ENCODE results near the gene CALML4.
"Not testable (repeated sequence)": the region's sequence is repeated elsewhere in the genome, so short reads cannot be mapped to it uniquely, and the experiment has no call there.

CALML4 gene

DNA sequence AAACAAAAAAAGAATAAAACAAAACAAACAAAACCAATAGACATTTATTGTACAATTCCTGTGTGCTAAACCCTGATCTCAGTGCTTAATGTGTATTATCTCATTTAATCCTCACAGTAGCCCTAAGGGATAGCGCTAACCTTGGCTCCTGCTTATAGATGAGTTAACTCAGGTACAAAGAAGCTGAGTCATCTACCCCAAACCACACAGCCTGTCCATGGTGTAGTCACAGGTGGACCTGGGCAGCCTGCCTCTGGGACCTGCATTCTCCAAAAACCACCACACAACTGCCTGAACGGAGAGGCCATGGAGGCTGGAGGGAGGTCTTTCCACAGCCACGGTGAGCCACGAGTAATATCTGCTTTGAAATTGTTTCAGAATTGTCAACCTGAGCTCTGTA is 29.9 kb upstream of the CALML4 start:
- Histone ChIP-seq H3K4me1 (ENCODE audit: insufficient read depth, insufficient read length) (peaks cover 5% of the 10 kb centered on the region), H3K36me3 (ENCODE audit: insufficient read depth, insufficient read length, low read length) (no peaks in the 10 kb centered on the region), H3K9me3 (ENCODE audit: insufficient read depth, low read length) (no peaks in the 10 kb centered on the region), H3K9ac (ENCODE audit: insufficient read length, low read depth) (no peak overlapping the region), H3K4me3 (ENCODE audit: insufficient read length, low read depth) (no peak overlapping the region), H3K27me3 (ENCODE audit: insufficient read depth, insufficient read length) (no peaks in the 10 kb centered on the region)
- TF ChIP-seq YY1 (IDR thresholded peaks at IDR 0.05; ENCODE audit: insufficient read depth, insufficient read length) = no peak
- no peak for TF ChIP-seq ZNF274 (IDR thresholded peaks at IDR 0.05; ENCODE audit: low read depth, low read length)
- no peak for TF ChIP-seq SUZ12 (IDR thresholded peaks at IDR 0.05; ENCODE audit: extremely low read depth, insufficient read depth, insufficient read length)
- DNase-seq (ENCODE audit: low read depth, low spot score) = no peak

DNA sequence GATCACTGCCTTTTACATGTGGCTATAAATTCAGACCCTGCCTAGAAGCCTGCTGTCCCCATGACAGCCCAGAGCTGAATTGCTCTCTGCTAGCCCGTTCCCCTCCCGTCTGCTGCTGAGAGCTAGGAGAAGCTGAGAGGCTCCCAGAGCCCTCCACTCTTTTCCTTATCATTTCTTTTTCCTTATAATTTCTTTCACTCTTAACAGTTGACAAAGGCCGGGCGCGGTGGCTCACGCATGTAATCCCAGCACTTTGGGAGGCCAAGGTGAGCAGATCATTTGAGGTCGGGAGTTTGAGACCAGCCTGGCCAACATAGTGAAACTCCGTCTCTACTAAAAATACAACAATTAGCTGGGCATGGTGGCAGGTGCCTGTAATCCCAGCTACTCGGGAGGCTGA is 29.4 kb upstream of the CALML4 start:
- not testable (repeated sequence) for H3K4me1 ChIP-seq (ENCODE audit: insufficient read depth, insufficient read length); H3K9me3 ChIP-seq (ENCODE audit: insufficient read depth, low read length); H3K27me3 ChIP-seq (ENCODE audit: insufficient read depth, insufficient read length); DNase-seq (ENCODE audit: low read depth, low spot score); H3K9ac ChIP-seq (ENCODE audit: insufficient read length, low read depth); H3K36me3 ChIP-seq (ENCODE audit: insufficient read depth, insufficient read length, low read length); H3K4me3 ChIP-seq (ENCODE audit: insufficient read length, low read depth)

DNA sequence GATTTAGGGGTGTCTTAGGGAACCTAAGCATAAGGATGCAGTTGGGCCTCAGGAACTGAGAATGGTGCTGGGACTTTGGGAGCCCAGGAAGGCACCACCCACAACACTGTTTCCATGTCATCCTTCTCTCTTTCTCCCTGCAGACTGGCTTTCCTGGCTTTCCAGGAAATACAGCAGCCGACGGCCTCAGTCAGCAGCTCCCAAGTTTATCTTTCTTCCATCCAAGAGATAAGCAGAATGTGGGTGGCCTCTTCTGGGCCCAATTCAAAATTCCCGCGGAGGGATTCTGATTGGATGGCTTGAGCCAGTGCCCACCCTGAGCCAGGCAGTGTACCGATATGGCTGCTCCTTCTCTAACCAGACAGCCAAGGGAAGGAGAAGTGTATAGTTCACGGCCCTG is 28.9 kb upstream of the CALML4 start:
- no peaks in the 10 kb centered on the region for H3K27me3 ChIP-seq (ENCODE audit: insufficient read depth, insufficient read length)
- no peak for TF ChIP-seq SUZ12 (IDR thresholded peaks at IDR 0.05; ENCODE audit: extremely low read depth, insufficient read depth, insufficient read length)
- no peak for TF ChIP-seq ZNF274 (IDR thresholded peaks at IDR 0.05; ENCODE audit: low read depth, low read length)
- no peak for TF ChIP-seq YY1 (IDR thresholded peaks at IDR 0.05; ENCODE audit: insufficient read depth, insufficient read length)
- no peak for DNase-seq (ENCODE audit: low read depth, low spot score)
- no peak overlapping the region for H3K4me3 ChIP-seq (ENCODE audit: insufficient read length, low read depth)
- H3K36me3 ChIP-seq (ENCODE audit: insufficient read depth, insufficient read length, low read length) = no peaks in the 10 kb centered on the region
- H3K9ac ChIP-seq (ENCODE audit: insufficient read length, low read depth) = no peak overlapping the region
- H3K9me3 ChIP-seq (ENCODE audit: insufficient read depth, low read length) = no peaks in the 10 kb centered on the region
- peaks cover 7% of the 10 kb centered on the region for H3K4me1 ChIP-seq (ENCODE audit: insufficient read depth, insufficient read length)

DNA sequence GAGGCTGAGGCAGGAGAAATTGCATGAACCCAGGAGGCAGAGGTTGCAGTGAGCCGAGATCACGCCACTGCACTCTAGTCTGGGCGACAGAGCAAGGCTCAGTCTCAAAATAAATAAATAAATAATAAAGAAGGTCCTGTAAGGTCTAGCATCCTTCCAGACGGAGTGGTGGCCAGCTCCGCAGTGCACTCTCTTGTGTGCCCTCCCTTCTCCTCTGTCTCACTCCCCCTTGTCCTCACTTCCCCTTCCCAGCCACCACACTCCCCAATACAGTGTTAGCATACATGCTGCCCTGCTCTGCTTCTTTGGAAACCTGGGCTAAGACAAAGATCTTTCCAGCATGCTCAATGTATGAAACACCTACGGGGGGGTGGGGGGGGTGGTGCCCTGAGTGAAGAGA is 27.8 kb upstream of the CALML4 start:
- H3K36me3 ChIP-seq (ENCODE audit: insufficient read depth, insufficient read length, low read length) = peaks cover 1% of the 10 kb centered on the region
- no peaks in the 10 kb centered on the region for H3K27me3 ChIP-seq (ENCODE audit: insufficient read depth, insufficient read length)
- TF ChIP-seq SUZ12 (IDR thresholded peaks at IDR 0.05; ENCODE audit: extremely low read depth, insufficient read depth, insufficient read length) = no peak
- TF ChIP-seq YY1 (IDR thresholded peaks at IDR 0.05; ENCODE audit: insufficient read depth, insufficient read length) = no peak
- no peak for TF ChIP-seq ZNF274 (IDR thresholded peaks at IDR 0.05; ENCODE audit: low read depth, low read length)
- peaks cover 12% of the 10 kb centered on the region for H3K4me1 ChIP-seq (ENCODE audit: insufficient read depth, insufficient read length)
- no peaks in the 10 kb centered on the region for H3K9me3 ChIP-seq (ENCODE audit: insufficient read depth, low read length)
- H3K4me3 ChIP-seq (ENCODE audit: insufficient read length, low read depth) = no peak overlapping the region
- DNase-seq (ENCODE audit: low read depth, low spot score) = no peak
- H3K9ac ChIP-seq (ENCODE audit: insufficient read length, low read depth) = no peak overlapping the region

DNA sequence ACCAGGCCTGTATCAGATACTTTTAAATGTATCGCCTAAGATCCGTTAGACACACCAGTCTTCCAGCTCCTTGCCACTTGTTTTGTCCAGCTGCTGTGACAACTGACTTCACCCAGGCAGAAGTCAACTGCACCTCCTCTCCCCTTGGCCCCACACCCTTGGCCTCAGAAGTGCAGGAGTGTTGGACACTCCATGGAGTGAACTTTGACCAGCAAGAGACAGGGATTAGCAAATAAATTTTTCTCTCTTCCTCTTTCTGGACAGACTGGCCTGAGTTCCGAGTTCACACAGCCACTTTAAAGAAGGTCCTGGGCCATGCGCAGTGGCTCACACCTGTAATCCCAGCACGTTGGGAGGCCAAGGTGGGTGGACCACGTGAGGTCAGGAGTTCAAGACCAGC is 27.3 kb upstream of the CALML4 start:
- Histone ChIP-seq H3K9ac (ENCODE audit: insufficient read length, low read depth) (no peak overlapping the region), H3K36me3 (ENCODE audit: insufficient read depth, insufficient read length, low read length) (peaks cover 6% of the 10 kb centered on the region), H3K27me3 (ENCODE audit: insufficient read depth, insufficient read length) (no peaks in the 10 kb centered on the region), H3K9me3 (ENCODE audit: insufficient read depth, low read length) (no peaks in the 10 kb centered on the region), H3K4me1 (ENCODE audit: insufficient read depth, insufficient read length) (peaks cover 17% of the 10 kb centered on the region), H3K4me3 (ENCODE audit: insufficient read length, low read depth) (no peak overlapping the region)
- no peak for DNase-seq (ENCODE audit: low read depth, low spot score)
- TF ChIP-seq SUZ12 (IDR thresholded peaks at IDR 0.05; ENCODE audit: extremely low read depth, insufficient read depth, insufficient read length) = no peak

DNA sequence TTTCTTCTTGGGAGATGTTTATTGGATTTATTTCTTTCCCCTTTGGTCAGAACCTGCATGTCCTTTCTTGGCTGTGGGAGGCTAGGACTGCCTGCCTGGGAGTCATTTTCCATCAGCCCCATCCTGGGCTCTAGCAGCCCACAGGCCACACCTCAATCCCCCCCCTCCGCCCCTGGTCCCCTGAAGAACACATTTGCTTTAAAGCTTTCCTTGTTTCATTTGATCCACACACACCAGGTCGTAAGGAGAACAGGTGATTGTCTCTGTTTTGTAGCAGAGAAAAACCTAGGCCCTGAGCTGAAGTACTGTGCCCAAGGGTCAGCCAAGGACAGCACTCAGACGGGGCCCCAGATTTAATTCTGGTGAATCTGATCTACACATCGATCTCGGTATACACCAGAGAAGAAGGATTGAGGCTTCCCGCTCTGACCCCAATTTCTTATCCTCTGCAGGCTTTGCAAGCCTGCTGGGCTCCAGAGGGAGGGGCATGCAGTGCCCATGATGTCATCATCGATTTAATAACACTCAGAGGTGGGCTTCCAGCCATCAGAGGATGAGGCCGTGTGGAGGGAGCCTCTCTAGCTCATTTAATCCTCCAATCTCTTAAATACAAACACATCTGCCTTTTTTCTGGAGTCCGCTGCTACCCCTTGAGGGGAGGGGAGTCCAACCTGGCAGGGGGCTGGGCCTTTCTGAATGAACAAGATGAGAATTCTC is 26.1 kb upstream of the CALML4 start:
- Histone ChIP-seq H3K4me3 (ENCODE audit: insufficient read length, low read depth) (no peak overlapping the region), H3K9me3 (ENCODE audit: insufficient read depth, low read length) (no peaks in the 10 kb centered on the region), H3K4me1 (ENCODE audit: insufficient read depth, insufficient read length) (peaks cover 17% of the 10 kb centered on the region), H3K9ac (ENCODE audit: insufficient read length, low read depth) (no peak overlapping the region), H3K27me3 (ENCODE audit: insufficient read depth, insufficient read length) (no peaks in the 10 kb centered on the region), H3K36me3 (ENCODE audit: insufficient read depth, insufficient read length, low read length) (peaks cover 10% of the 10 kb centered on the region)
- TF ChIP-seq ZNF274 (IDR thresholded peaks at IDR 0.05; ENCODE audit: low read depth, low read length) (no peak), YY1 (IDR thresholded peaks at IDR 0.05; ENCODE audit: insufficient read depth, insufficient read length) (no peak)
- no peak for DNase-seq (ENCODE audit: low read depth, low spot score)

DNA sequence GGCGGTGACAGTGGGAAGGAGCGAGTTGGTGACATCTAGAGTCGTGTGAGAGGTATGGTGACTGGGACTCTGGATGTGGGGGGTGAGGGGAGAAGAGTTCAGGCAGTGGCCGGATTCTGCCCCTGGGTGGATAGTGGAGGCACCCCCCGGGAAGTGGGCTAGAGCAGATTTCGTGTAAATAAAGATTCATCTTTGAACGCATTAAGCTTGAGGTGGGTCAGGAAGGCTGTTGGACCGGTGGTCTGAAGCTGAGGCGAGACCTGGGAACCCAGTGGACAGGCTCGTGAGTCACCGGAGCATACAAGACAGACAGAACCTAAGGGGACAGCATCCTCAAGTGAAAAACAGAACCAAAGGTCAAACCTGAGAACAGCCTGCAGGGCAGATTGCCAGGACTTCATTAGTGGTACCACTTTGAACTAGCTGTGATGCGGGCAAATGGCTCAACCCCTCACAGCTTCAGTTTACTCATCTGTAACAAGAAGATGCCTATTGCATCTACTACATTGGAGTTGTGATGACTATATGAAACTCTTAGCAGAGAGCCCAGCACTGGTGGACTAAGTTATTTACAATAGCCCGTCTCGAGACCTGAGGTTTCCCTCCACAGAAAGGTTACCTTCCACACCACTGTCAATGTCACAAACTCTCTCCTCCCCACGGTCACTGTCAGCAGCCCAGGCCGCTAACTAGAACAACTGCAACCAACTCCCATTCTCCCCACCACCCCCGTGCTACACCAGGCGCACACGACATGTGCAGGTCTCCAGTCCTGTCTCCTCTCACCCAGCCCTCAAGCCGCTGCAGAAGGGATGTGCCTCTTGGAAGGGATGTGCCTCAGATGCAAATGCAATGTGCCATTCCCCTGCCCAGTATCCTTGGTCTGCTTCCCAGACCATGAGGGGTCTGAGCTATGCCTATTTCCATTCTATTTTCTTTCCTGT is 25.3 kb upstream of the CALML4 start:
- H3K36me3 ChIP-seq (ENCODE audit: insufficient read depth, insufficient read length, low read length) = peaks cover 10% of the 10 kb centered on the region
- peaks cover 17% of the 10 kb centered on the region for H3K4me1 ChIP-seq (ENCODE audit: insufficient read depth, insufficient read length)
- no peak for TF ChIP-seq ZNF274 (IDR thresholded peaks at IDR 0.05; ENCODE audit: low read depth, low read length)
- no peak for TF ChIP-seq YY1 (IDR thresholded peaks at IDR 0.05; ENCODE audit: insufficient read depth, insufficient read length)
- no peak for TF ChIP-seq SUZ12 (IDR thresholded peaks at IDR 0.05; ENCODE audit: extremely low read depth, insufficient read depth, insufficient read length)
- no peaks in the 10 kb centered on the region for H3K27me3 ChIP-seq (ENCODE audit: insufficient read depth, insufficient read length)
- DNase-seq (ENCODE audit: low read depth, low spot score) = no peak
- H3K4me3 ChIP-seq (ENCODE audit: insufficient read length, low read depth) = peak overlapping the region; percentile 74
- H3K9me3 ChIP-seq (ENCODE audit: insufficient read depth, low read length) = no peaks in the 10 kb centered on the region
- peak overlapping the region; percentile 85 for H3K9ac ChIP-seq (ENCODE audit: insufficient read length, low read depth)
